Measurements from ENCODE around the gene LCE5A.

DNA sequence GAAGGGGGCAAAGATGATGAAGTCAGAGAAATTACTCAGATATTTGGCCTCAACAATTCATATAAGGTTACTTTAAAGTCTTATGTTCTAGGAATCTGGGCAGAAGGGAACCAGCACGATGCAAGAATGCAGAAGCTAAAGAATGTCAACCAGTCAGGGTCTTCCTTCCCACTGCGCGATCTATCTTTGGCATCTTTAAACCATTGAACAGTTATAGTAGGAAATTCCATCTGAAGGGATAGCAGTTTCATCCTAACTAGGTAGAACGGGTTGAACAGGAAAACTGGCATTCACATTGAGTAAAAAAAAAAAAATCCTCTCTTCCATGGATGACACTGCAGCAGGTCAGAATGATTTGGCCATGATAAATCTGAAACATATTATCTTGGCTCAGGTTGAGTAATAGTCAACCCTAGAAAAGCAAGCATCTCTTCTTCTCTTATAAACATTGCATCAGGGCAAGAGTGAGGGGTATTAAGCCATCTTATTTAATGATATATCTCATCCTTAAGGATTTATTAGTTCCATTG, 10.0 kb downstream of the LCE5A start:
- TF ChIP-seq, protein P1, sequence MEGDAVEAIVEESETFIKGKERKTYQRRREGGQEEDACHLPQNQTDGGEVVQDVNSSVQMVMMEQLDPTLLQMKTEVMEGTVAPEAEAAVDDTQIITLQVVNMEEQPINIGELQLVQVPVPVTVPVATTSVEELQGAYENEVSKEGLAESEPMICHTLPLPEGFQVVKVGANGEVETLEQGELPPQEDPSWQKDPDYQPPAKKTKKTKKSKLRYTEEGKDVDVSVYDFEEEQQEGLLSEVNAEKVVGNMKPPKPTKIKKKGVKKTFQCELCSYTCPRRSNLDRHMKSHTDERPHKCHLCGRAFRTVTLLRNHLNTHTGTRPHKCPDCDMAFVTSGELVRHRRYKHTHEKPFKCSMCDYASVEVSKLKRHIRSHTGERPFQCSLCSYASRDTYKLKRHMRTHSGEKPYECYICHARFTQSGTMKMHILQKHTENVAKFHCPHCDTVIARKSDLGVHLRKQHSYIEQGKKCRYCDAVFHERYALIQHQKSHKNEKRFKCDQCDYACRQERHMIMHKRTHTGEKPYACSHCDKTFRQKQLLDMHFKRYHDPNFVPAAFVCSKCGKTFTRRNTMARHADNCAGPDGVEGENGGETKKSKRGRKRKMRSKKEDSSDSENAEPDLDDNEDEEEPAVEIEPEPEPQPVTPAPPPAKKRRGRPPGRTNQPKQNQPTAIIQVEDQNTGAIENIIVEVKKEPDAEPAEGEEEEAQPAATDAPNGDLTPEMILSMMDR (conservative IDR thresholded peaks at IDR 0.05) = no peak
- no peak for TF ChIP-seq ZFX (IDR thresholded peaks at IDR 0.05)

Measured in C4-2B (cell line).